ENCODE data around the gene QPCT. TPM values are rescaled to one million over a fixed set of nuclear protein-coding genes. Genes with fewer than 3 reads are reported as not detected.

The QPCT gene
- total RNA-seq, 1 experiment from 2014 or later: not detected

DNA sequence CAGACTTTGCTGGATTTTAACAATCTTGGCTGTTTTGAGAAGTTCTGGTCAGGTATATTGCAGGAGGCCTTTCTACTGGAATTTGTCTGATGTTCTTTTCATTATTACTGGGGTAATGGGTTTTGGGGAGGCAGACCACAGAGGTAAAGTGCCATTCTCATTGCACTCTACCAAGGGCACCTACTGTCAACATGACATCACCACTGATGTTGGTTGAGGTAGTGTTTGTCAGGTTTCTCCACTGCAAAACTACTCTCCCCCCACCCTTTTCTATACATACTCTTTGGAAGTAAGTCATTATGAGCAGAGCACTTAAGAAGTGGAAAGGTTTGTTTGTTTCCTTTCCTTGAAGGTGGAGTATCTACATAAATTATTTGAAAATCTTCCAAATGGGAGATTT lies 46.8 kb upstream of the QPCT start:
- H3K56ac ChIP-seq (ENCODE audit: insufficient read length, low read depth, low read length): no peak overlapping the region
- Mint-ChIP-seq H3K4me3 (no peak overlapping the region), H3K36me3 (ENCODE audit: insufficient read depth in 1 of 3, low read depth in 3 of 3) (peaks cover 0 to 5% (median 0%) of the 10 kb centered on the region in 3 experiments; a peak in 3 of 7 replicates), H3K27ac (no peak overlapping the region), H3K27me3 (ENCODE audit: low read depth) (no peaks in the 10 kb centered on the region), H3K4me1 (peaks cover 21 to 24% of the 10 kb centered on the region in 2 experiments), H3K9me3 (no peaks in the 10 kb centered on the region)
- no peak overlapping the region for H2AFZ ChIP-seq (ENCODE audit: low read length)
- H3K4me1 ChIP-seq (ENCODE audit: insufficient read depth, low read length): no peaks in the 10 kb centered on the region
- no peak overlapping the region for H2BK12ac ChIP-seq (ENCODE audit: insufficient read length, low read depth, low read length)
- TF ChIP-seq, protein P1, sequence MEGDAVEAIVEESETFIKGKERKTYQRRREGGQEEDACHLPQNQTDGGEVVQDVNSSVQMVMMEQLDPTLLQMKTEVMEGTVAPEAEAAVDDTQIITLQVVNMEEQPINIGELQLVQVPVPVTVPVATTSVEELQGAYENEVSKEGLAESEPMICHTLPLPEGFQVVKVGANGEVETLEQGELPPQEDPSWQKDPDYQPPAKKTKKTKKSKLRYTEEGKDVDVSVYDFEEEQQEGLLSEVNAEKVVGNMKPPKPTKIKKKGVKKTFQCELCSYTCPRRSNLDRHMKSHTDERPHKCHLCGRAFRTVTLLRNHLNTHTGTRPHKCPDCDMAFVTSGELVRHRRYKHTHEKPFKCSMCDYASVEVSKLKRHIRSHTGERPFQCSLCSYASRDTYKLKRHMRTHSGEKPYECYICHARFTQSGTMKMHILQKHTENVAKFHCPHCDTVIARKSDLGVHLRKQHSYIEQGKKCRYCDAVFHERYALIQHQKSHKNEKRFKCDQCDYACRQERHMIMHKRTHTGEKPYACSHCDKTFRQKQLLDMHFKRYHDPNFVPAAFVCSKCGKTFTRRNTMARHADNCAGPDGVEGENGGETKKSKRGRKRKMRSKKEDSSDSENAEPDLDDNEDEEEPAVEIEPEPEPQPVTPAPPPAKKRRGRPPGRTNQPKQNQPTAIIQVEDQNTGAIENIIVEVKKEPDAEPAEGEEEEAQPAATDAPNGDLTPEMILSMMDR (conservative IDR thresholded peaks at IDR 0.05): no peak
- no peak overlapping the region for H2BK5ac ChIP-seq (ENCODE audit: insufficient read length, low read length)
- H2BK120ac ChIP-seq (ENCODE audit: low read depth, low read length, poor library complexity, severe bottlenecking): no peak overlapping the region
- no peak overlapping the region for H3K18ac ChIP-seq (ENCODE audit: insufficient read length, low read depth, low read length)
- H4K5ac ChIP-seq (ENCODE audit: insufficient read length, low read depth, low read length): no peak overlapping the region
- no peak overlapping the region for H2BK20ac ChIP-seq (ENCODE audit: low read depth, low read length, poor library complexity, severe bottlenecking)
- H2AK5ac ChIP-seq (ENCODE audit: insufficient read length, low read length): no peak overlapping the region
- no peak overlapping the region for H3K14ac ChIP-seq (ENCODE audit: insufficient read depth, low read length)
- H3K27ac ChIP-seq (ENCODE audit: insufficient read length, low read depth, low read length): no peak overlapping the region
- peaks cover 3% of the 10 kb centered on the region; the same call in 1 of the 2 replicates for H3K79me2 ChIP-seq (ENCODE audit: insufficient read depth, low read length)
- H3K79me1 ChIP-seq (ENCODE audit: insufficient read depth, low read depth, low read length, poor library complexity, severe bottlenecking): peaks cover 4% of the 10 kb centered on the region
- H3T11ph ChIP-seq (ENCODE audit: low read length): no peak overlapping the region
- H3K4me2 ChIP-seq (ENCODE audit: insufficient read depth, insufficient read length, low read length): no peak overlapping the region
- no peak overlapping the region for H3K9ac ChIP-seq (ENCODE audit: extremely low read depth, insufficient read length, low read length)
- no peaks in the 10 kb centered on the region for H4K20me1 ChIP-seq (ENCODE audit: control insufficient read depth, insufficient read depth, insufficient read length)
- no peaks in the 10 kb centered on the region for H3K23me2 ChIP-seq (ENCODE audit: insufficient read length, low read depth, low read length, poor library complexity, severe bottlenecking)
- H3K9me3 ChIP-seq (ENCODE audit: control insufficient read depth, low read depth, low read length): no peaks in the 10 kb centered on the region
- no peak overlapping the region for H4K8ac ChIP-seq (replicated peaks; ENCODE audit: insufficient read length, low read depth, low read length)
- no peaks in the 10 kb centered on the region for H3K27me3 ChIP-seq (ENCODE audit: insufficient read depth, low read length)
- H3K23ac ChIP-seq (ENCODE audit: insufficient read length, low read depth, low read length): no peak overlapping the region
- DNase-seq: no peak
- H2BK15ac ChIP-seq (ENCODE audit: low read depth, low read length): no peak overlapping the region
- H3K4ac ChIP-seq (ENCODE audit: low read depth, low read length): no peak overlapping the region
- no peak overlapping the region for H4K91ac ChIP-seq (ENCODE audit: insufficient read length, low read depth, low read length)

Data from H9 (cell line).